Retinal pigment epithelial cell (primary cell): ENCODE data around the gene PTPRH.

Source experiments
- DNase-seq: peaks from one replicate; pipeline ENCODE4 v3.0.0-alpha.2; 2010; ENCODE audit warnings: low read depth
- H3K4me3 ChIP-seq: 2 replicates; pipeline ENCODE4 v1.5.1; 2011; ENCODE audit warnings: mild to moderate bottlenecking, low read length, control low read depth, moderate library complexity
- TF ChIP-seq, protein P1 (sequence below): conservative IDR thresholded peaks from 2 replicates; pipeline ENCODE4 v1.5.1; 2011; ENCODE audit warnings: low read depth, low read length, control low read depth, inconsistent platforms

PTPRH gene

DNA sequence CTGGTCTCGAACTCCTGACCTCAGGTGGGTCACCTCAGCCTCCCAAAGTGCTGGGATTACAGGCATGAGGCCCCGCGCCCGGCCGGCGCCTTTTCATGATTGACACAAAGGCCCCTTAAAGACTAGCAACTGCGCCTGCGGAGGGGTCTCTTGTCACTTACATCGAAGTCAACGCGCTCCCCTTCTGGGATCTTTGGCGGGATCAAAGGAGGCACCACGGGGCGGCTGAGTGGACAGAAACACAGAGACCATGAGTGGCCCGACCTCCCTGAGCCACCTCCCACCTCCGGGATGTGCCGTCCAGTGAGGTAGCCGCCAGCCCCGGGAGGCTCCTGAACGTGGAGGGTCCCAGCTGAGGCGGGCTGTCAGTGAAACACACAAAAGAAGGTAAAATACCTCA lies 67.6 kb downstream of the PTPRH start:
- H3K4me3 ChIP-seq: no peak overlapping the region
- TF ChIP-seq, protein P1, sequence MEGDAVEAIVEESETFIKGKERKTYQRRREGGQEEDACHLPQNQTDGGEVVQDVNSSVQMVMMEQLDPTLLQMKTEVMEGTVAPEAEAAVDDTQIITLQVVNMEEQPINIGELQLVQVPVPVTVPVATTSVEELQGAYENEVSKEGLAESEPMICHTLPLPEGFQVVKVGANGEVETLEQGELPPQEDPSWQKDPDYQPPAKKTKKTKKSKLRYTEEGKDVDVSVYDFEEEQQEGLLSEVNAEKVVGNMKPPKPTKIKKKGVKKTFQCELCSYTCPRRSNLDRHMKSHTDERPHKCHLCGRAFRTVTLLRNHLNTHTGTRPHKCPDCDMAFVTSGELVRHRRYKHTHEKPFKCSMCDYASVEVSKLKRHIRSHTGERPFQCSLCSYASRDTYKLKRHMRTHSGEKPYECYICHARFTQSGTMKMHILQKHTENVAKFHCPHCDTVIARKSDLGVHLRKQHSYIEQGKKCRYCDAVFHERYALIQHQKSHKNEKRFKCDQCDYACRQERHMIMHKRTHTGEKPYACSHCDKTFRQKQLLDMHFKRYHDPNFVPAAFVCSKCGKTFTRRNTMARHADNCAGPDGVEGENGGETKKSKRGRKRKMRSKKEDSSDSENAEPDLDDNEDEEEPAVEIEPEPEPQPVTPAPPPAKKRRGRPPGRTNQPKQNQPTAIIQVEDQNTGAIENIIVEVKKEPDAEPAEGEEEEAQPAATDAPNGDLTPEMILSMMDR: no peak
- DNase-seq: no peak

DNA sequence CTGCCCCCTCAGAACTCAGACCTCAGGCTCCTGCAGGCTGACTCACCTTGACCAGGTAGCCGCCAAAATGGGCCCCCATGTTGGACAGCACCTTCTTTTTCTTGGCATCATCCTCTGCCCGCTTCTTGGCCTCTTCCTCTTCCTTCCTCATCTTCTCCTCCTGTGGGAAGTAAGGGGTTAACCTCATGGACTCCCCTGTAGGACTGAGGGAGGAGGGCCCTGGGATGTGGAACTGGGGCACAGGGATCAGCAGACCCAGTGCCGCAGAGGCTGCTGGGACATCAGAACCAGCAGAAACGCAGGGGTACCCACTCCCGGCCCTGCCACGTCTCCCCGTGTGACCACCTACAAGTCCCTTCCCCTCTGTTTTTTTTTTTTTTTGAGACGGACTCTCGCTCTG lies 71.4 kb downstream of the PTPRH start:
- DNase-seq: no peak

DNA sequence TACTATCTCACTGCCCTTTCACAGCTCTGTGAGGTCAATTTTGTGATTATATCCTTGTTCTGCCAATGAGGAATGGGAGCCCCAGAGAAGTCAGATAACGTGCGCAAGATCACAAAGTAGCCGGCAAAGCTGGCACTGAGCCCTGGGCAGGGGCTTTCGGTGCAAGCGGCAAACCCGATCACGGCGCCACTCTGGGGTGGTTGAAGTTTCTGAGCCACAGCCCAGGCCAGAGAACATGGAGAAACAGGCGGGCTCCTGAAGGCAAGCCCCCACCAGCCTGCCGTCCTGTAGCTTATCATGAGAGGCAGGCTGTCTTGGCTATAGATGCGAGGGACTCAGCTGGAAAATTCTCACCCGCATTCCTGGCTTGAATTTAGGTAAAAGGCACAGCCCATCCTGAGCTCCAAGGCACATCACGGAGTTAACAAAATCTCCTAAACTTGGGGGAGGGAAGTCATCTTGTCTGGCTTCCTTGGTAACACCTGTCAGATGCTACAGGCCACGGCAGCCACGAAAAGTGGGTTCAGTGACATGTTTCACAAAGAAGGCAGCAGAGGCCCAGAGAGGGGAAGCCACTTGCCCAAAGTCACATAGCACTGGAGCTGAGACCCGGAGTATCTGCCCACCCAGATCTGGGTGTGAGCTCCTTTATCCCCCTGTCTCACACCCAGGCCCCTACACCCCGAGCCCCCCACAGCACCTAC lies 72.8 kb downstream of the PTPRH start:
- H3K4me3 ChIP-seq: no peak overlapping the region
- DNase-seq: no peak
- TF ChIP-seq, protein P1: no peak

More for the DNA sequence above, 71.4 kb downstream of the PTPRH start:
- TF ChIP-seq, protein P1: no peak
- no peak overlapping the region for H3K4me3 ChIP-seq

DNA sequence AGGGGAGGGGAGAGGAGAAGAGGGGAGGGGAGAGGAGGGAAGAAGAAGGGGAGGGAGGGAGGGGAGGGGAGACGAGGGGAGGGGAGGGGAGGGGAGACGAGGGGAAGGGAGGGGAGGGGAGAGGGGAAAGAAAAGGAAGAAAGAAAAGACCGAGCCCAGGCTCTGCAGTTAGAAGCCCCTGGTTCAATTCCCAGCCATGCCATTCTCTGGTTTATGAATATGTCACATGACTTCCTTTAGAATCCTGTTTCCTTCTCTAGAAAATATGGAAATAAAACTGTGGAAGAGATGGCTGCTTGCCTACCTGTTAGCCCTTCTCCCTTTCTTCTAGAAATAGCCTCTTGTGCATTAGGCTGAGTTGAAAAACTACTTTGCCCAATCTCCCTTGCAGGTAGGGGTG lies 74.6 kb downstream of the PTPRH start:
- DNase-seq: no peak
- TF ChIP-seq, protein P1: no peak
- H3K4me3 ChIP-seq: no peak overlapping the region

DNA sequence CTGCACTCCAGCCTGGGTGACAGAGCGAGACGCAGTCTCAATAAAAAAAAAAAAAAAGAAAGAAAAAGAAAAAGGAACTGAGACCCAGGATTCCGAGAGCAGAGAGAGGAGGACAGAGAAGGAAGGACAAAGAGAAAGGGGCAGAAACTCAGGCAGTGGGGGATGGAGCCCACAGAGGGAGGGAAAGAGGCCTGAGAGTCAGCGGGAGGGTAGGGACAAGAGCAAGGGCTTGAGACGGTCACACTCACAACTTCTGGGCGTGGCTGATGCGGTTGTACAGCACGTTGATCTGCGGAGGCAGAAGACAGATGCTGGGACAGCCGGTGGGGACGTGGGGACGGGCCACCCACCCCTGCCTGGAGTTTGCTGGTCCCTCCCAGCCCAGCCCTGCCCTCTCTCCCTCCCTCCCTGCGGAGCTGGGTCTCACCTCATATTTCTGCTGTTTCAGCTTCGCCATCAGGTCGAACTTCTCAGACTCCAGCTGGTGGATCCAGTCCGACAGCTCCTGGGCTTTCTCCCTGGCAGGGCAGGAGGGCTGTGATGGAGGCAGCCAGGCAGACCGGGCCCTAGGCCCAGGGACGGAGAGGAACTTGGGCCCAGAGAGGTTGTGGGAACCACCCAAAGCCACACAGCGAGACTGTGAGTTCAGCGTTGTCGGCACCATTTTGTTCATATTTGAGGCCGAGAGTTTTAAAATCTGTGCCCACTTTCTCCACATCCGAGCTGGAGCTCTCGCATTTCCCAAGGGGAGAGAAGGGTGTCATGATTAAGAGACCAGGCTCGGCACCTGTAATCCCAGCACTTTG lies 75.5 kb downstream of the PTPRH start:
- no peak overlapping the region for H3K4me3 ChIP-seq
- TF ChIP-seq, protein P1: no peak
- DNase-seq: no peak

DNA sequence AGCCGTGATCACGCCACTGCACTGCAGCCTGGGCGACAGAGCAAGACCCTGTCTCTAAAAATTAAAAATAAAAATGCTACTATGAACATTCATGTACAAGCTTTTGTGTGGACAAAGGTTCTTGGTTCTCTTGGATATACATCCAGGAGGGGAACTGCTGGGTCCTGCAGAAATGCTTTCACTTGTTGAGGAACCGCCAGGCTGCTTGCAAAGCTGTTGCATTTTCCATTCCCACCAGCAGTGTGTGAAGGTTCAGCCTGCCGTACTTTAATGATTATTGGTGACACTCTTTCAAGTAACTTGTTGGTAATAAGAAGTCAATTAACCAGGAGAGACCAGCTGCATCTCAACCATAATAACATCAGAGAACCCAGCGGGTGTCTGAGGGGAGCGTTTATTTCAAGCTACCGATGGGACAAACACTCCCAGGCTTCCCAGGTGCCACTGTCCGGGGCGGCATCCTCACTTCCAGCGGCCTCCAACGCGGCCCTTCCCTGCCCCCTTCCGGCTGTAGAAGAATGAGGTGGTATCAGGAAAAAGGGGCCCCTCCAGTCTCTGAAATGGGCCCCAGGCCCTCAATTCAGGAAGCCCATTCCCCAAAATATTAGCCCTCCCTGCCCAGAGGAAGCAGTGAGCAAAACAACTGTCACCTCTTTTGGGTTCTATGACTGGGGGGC lies 76.7 kb downstream of the PTPRH start:
- TF ChIP-seq, protein P1: peak; percentile 1
- DNase-seq: no peak
- no peak overlapping the region for H3K4me3 ChIP-seq
